Measurements from ENCODE around the gene APLP2. TPM values are rescaled to one million over a fixed set of nuclear protein-coding genes. Genes with fewer than 3 reads are reported as not detected.
A peak's percentile ranks its signal among the peaks of the same experiment; 100 is the strongest.
"Not testable (repeated sequence)": the region's sequence is repeated elsewhere in the genome, so short reads cannot be mapped to it uniquely, and the experiment has no call there.

The APLP2 gene
- total and polyA plus RNA-seq, 4 donors, result 235 to 532 (median 524) TPM

DNA sequence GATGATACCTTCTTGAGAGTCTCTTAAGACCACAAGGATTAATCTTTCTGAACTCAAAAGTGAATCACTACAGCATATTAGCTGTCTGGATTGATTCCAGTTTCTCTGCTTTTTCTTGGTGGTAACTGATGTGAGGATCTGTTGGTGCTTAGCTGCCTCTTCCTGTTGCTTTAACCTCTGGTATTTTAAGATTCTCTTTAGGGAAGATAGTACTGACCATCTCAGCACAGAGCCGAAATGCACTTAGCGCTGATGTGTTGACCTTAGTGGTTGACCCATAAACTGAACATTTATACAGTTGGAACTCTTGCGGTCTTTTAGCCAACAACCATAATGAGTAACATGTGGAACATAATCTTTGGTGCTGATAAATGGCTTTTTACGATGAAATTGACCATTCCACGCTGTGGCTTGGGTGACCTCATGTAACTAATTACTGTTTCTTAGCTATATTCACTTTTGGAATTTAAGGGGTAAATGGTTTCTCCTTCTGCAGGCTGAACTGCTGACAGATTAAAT is 33.7 kb downstream of the APLP2 start:
- Histone ChIP-seq H3K4me1 (ENCODE audit: control insufficient read depth in 5 of 5, insufficient read depth in 5 of 5, low read length in 5 of 5) (peaks cover 6 to 37% (median 22%) of the 10 kb centered on the region in 5 donors), H3K4me3 (no peak overlapping the region), H3K36me3 (ENCODE audit: control insufficient read depth in 4 of 4, insufficient read depth in 4 of 4, low read length in 4 of 4) (no peaks in the 10 kb centered on the region), H3K27me3 (ENCODE audit: control insufficient read depth in 3 of 3, insufficient read depth in 3 of 3, low read length in 2 of 3) (no peaks in the 10 kb centered on the region), H3K9me3 (ENCODE audit: control insufficient read depth in 4 of 4, insufficient read depth in 3 of 4, low read length in 3 of 4) (no peaks in the 10 kb centered on the region), H3K9ac (ENCODE audit: insufficient read depth in 1 of 2, low read length in 2 of 2) (no peak overlapping the region), H3K27ac (ENCODE audit: low read depth in 1 of 2, low read length in 1 of 2) (no peak overlapping the region)
- ATAC-seq (ENCODE audit: insufficient read depth, low FRiP score), result peak; percentile 27
- peak in 1 of 3 donors; percentile 53 for DNase-seq
- TF ChIP-seq, protein P1, sequence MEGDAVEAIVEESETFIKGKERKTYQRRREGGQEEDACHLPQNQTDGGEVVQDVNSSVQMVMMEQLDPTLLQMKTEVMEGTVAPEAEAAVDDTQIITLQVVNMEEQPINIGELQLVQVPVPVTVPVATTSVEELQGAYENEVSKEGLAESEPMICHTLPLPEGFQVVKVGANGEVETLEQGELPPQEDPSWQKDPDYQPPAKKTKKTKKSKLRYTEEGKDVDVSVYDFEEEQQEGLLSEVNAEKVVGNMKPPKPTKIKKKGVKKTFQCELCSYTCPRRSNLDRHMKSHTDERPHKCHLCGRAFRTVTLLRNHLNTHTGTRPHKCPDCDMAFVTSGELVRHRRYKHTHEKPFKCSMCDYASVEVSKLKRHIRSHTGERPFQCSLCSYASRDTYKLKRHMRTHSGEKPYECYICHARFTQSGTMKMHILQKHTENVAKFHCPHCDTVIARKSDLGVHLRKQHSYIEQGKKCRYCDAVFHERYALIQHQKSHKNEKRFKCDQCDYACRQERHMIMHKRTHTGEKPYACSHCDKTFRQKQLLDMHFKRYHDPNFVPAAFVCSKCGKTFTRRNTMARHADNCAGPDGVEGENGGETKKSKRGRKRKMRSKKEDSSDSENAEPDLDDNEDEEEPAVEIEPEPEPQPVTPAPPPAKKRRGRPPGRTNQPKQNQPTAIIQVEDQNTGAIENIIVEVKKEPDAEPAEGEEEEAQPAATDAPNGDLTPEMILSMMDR (IDR thresholded peaks at IDR 0.05; ENCODE audit: control extremely low read depth, extremely low read depth), result no peak
- 58 to 73% methylated on average over 5 of the region's 5 CpGs for WGBS, 2 donors

DNA sequence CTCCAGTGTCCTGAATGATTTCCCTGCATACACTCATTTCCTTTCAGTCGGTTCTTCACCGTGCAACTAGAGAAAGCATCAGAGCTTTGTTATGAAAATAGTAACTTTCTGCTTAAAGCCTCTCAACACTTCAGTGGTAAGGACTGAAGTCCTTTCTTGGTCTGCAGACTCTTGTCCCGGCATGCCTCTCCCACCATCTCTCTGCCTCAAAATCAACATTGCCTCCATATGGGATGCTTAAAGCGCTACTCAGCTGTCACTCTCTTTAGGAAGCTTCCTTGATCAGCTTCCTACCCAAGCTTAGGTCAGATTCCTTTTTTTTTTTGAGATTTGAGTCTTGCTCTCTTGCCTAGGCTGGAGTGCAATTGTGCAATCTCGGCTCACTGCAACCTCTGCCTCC is 36.7 kb downstream of the APLP2 start:
- H3K4me1 ChIP-seq (ENCODE audit: control insufficient read depth in 5 of 5, insufficient read depth in 5 of 5, low read length in 5 of 5), result peaks cover 6 to 19% (median 14%) of the 10 kb centered on the region in 5 donors
- H3K36me3 ChIP-seq (ENCODE audit: control insufficient read depth in 4 of 4, insufficient read depth in 4 of 4, low read length in 4 of 4), result peaks cover 6 to 16% (median 11%) of the 10 kb centered on the region in 4 donors
- H3K9me3 ChIP-seq (ENCODE audit: control insufficient read depth in 4 of 4, insufficient read depth in 3 of 4, low read length in 3 of 4), result no peaks in the 10 kb centered on the region
- no peak overlapping the region for H3K9ac ChIP-seq (ENCODE audit: insufficient read depth in 1 of 2, low read length in 2 of 2)
- ATAC-seq (ENCODE audit: insufficient read depth, low FRiP score) (no peak), DNase-seq (no peak)
- WGBS, 2 donors, result 79 to 81% methylated on average over 5 of the region's 5 CpGs
- H3K27ac ChIP-seq (ENCODE audit: low read depth in 1 of 2, low read length in 1 of 2), result no peak overlapping the region
- TF ChIP-seq, protein P1 (IDR thresholded peaks at IDR 0.05; ENCODE audit: control extremely low read depth, extremely low read depth), result no peak
- no peaks in the 10 kb centered on the region for H3K27me3 ChIP-seq (ENCODE audit: control insufficient read depth in 3 of 3, insufficient read depth in 3 of 3, low read length in 2 of 3)
- H3K4me3 ChIP-seq, result no peak overlapping the region

DNA sequence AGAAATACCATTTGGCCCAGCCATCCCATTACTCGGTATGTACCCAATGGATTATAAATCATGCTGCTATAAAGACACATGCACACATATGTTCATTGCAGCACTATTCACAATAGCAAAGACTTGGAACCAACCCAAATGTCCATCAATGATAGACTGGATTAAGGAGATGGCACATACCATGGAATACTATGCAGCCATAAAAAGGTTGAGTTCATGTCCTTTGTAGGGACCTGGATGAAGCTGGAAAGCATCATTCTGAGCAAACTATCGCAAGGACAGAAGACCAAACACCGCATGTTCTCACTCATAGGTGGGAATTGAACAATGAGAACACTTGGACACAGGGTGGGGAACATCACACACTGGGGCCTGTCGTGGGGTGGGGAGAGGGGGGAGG is 39.0 kb downstream of the APLP2 start:
- DNase-seq; H3K27me3 ChIP-seq (ENCODE audit: control insufficient read depth in 3 of 3, insufficient read depth in 3 of 3, low read length in 2 of 3); ATAC-seq (ENCODE audit: insufficient read depth, low FRiP score); H3K27ac ChIP-seq (ENCODE audit: low read depth in 1 of 2, low read length in 1 of 2); H3K4me3 ChIP-seq; H3K4me1 ChIP-seq (ENCODE audit: control insufficient read depth in 5 of 5, insufficient read depth in 5 of 5, low read length in 5 of 5); H3K9ac ChIP-seq (ENCODE audit: insufficient read depth in 1 of 2, low read length in 2 of 2); H3K9me3 ChIP-seq (ENCODE audit: control insufficient read depth in 4 of 4, insufficient read depth in 3 of 4, low read length in 3 of 4): not testable (repeated sequence)
- 92 to 96% methylated on average over 4 of the region's 4 CpGs for WGBS, 2 donors
- peaks cover 8 to 31% (median 20%) of the 10 kb centered on the region in 4 donors for H3K36me3 ChIP-seq (ENCODE audit: control insufficient read depth in 4 of 4, insufficient read depth in 4 of 4, low read length in 4 of 4)

DNA sequence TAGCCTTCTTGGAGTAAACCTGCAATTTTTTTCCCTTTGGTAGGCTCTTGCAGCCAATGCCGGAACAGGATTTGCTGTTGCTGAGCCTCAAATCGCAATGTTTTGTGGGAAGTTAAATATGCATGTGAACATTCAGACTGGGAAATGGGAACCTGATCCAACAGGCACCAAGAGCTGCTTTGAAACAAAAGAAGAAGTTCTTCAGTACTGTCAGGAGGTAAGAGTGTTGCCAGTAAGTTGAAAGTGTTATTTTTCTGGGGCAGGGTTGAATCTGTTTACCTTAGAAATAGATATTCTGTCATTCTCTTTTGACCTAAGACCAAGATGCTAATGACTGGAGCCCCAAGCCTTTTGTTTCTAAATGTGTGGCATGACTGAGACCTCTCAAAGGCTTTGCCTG is 39.7 kb downstream of the APLP2 start:
- H3K27ac ChIP-seq (ENCODE audit: low read depth in 1 of 2, low read length in 1 of 2), result no peak overlapping the region
- no peak overlapping the region for H3K9ac ChIP-seq (ENCODE audit: insufficient read depth in 1 of 2, low read length in 2 of 2)
- ATAC-seq (ENCODE audit: insufficient read depth, low FRiP score) (no peak), DNase-seq (no peak)
- no peaks in the 10 kb centered on the region for H3K27me3 ChIP-seq (ENCODE audit: control insufficient read depth in 3 of 3, insufficient read depth in 3 of 3, low read length in 2 of 3)
- H3K4me1 ChIP-seq (ENCODE audit: control insufficient read depth in 5 of 5, insufficient read depth in 5 of 5, low read length in 5 of 5), result peaks cover 0 to 6% (median 2%) of the 10 kb centered on the region in 5 donors
- TF ChIP-seq, protein P1 (IDR thresholded peaks at IDR 0.05; ENCODE audit: control extremely low read depth, extremely low read depth), result no peak
- no peak overlapping the region for H3K4me3 ChIP-seq
- H3K36me3 ChIP-seq (ENCODE audit: control insufficient read depth in 4 of 4, insufficient read depth in 4 of 4, low read length in 4 of 4), result peaks cover 8 to 31% (median 20%) of the 10 kb centered on the region in 4 donors
- WGBS, 2 donors, result 76 to 82% methylated on average over 2 of the region's 2 CpGs
- H3K9me3 ChIP-seq (ENCODE audit: control insufficient read depth in 4 of 4, insufficient read depth in 3 of 4, low read length in 3 of 4), result no peaks in the 10 kb centered on the region
